Heart right ventricle (tissue), 16 donors: Measurements from ENCODE around the gene ARHGEF4. TPM values are rescaled to one million over a fixed set of nuclear protein-coding genes. Genes with fewer than 3 reads are reported as not detected.

Experiments used
- ATAC-seq, 8 donors: fragments of 200-7000 bp; cut with Tn5 transposase; one replicate each; pipeline ENCODE4 v1.9.1; 2020; ENCODE audit warnings: mild to moderate bottlenecking in 8 of 8, moderate library complexity in 8 of 8, moderate number of reproducible peaks in 1 of 8
- DNase-seq, 2 donors: peaks; one replicate each; pipeline ENCODE4 v3.0.0-alpha.2; 2020
- H3K27ac ChIP-seq, 10 donors: fragments of 200-600 bp; sonication (generic) in 2 of 10; one replicate each; pipeline versions ENCODE4 v1.5.0 to v1.8.0; 2020 to 2022; ENCODE audit warnings: mild to moderate bottlenecking in 3 of 10
- H3K27me3 ChIP-seq, 7 donors: fragments of 200-600 bp; one replicate each; pipeline ENCODE4 v1.8.0; 2021 to 2022; ENCODE audit warnings: mild to moderate bottlenecking in 2 of 7
- H3K36me3 ChIP-seq, 9 donors: fragments of 200-600 bp; sonication (generic) in 1 of 9; one replicate each; pipeline versions ENCODE4 v1.5.0 to v1.8.0; 2020 to 2022; ENCODE audit warnings: mild to moderate bottlenecking in 2 of 9
- H3K4me1 ChIP-seq, 9 donors: fragments of 200-600 bp; sonication (generic) in 1 of 9; one replicate each; pipeline versions ENCODE4 v1.5.0 to v1.8.0; 2020 to 2022; ENCODE audit warnings: mild to moderate bottlenecking in 4 of 9
- H3K4me3 ChIP-seq, 10 donors: fragments of 200-600 bp; sonication (generic) in 2 of 10; one replicate each; pipeline versions ENCODE4 v1.5.0 to v1.8.0; 2020 to 2022; ENCODE audit warnings: mild to moderate bottlenecking in 7 of 10, moderate library complexity in 2 of 10
- H3K9me3 ChIP-seq, 11 donors: fragments of 200-600 bp in 10 of 11; sonication (generic) in 2 of 11; one replicate each; pipeline versions ENCODE4 v1.5.0 to v1.8.0; 2013 to 2022; ENCODE audit warnings: mild to moderate bottlenecking in 2 of 11, control low read depth in 1 of 11, moderate library complexity in 1 of 11
- WGBS, 2 donors: extraction: QIAGEN DNeasy Blood & Tissue Kit; methylation state at CpG; one replicate each; pipeline ENCODE4 v1.1.7; 2013; ENCODE audit warnings: inconsistent platforms in 1 of 2; 5-methylcytosine and 5-hydroxymethylcytosine counted together
- intact Hi-C, 10 donors: fragments of 100-400 bp; cut with DNase I; formaldehyde crosslinking; loops; one replicate each; pipeline versions ENCODE4 v1.11.1 to v1.14.2; 2022
- polyA plus RNA-seq, 2 donors: library from polyadenylated mRNA; stranded (reverse); fragments of 200-250 nt; gene quantifications; one replicate each; pipeline ENCODE4 v1.2.3, GENCODE V29; 2013
- total RNA-seq, 10 donors: library from RNA; stranded (reverse); fragmentation: NEBNext Ultra II Directional in 3 of 10; extraction: Animal tissue kit (Norgen Biotek cat#: 25700) in 3 of 10; gene quantifications; one replicate each; pipeline versions ENCODE4 v1.2.1 to v1.2.4, GENCODE V29; 2021 to 2023
- TF ChIP-seq, protein P1 (sequence below), 9 donors: fragments of 200-600 bp; sonication (generic) in 2 of 9; IDR thresholded peaks; one replicate each; pipeline versions ENCODE4 v1.5.0 to v1.8.0; 2021 to 2022; ENCODE audit warnings: antibody characterized with exemption in 9 of 9, mild to moderate bottlenecking in 5 of 9, moderate library complexity in 1 of 9
- donor health status: Arrhythmogenic right ventricular cardiomyopathy.
- donor health status: ischemic (EF 13 %, LVEDD 7.1; RV severe dilation, severe dysfunction).
- donor health status: healthy with polysubstance abuse.
- donor health status: DM: no; HTN: yes; CAD: no.
- donor health status: DM: no; HTN: no; CAD: no.
- donor health status: ischemic (EF 25% LVEDD 6.9; RV normal size, moderate dysfunction).
- donor health status: ischemic (EF 25% LVEDD 5.7; RV mildly dilated, moderate dysfunction).
- donor health status: healthy.
- donor health status: DM: yes; HTN: yes; CAD: no.
- donor health status: Ischemic cardiomyopathy.
- donor health status: ischemic (EF 35%, LVEDD 5.7; RV mildly dilated, moderate dysfunction).
- donor health status: nonischemic (EF 11% LVEDD 7.7; RV severe dilation, severe dysfunction).
- donor health status: DM: yes; HTN: yes; CAD: no.
- donor health status: PGD.
- donor health status: ischemic (EF 29% LVEDD 5.4; RV normal size, mild dysfunction).
- donor health status: nonischemic (EF 23%, LVEDD 6.1; RV moderate dilation, normal function).

ARHGEF4 gene
- total and polyA plus RNA-seq, 12 donors, result 0.67 to 6.5 (median 3.4) TPM

DNA sequence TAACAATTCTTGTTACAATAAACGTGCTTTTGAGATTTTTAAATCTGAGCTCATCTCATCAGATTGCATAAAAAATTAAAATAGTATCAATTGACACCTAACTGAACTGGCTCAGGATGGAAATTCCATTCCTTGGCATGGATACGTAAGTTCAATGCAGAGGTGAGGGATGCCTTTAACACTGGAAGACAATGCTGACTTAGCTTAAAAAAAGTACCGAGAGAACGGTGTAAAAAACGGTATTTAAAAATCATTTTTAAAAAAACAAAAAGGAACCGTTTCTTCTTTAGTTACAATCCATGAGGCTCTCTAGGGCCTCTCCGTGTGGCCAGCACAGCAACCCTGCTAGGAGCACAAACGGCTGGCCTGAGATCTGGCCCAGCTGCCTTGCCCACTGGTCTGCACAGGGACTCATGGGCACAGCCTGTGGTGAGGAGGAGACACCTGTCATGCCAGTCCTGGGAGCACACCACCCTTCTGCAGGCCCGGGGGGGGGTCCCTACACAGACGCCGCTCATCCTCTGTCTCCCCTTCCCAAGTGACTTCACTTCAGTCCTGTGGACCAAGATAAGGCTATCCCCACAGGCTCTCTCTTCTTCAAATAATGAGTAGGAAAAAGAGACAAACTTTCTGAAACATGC is 211.3 kb downstream of the ARHGEF4 start:
- Histone ChIP-seq H3K9me3 (no peaks in the 10 kb centered on the region), H3K4me3 (no peak overlapping the region), H3K27ac (no peak overlapping the region), H3K4me1 (peaks cover 0 to 14% (median 0%) of the 10 kb centered on the region in 9 donors), H3K27me3 (no peaks in the 10 kb centered on the region), H3K36me3 (peaks cover 0 to 72% (median 41%) of the 10 kb centered on the region in 9 donors)
- ATAC-seq (peak in 1 of 8 donors; percentile 3), DNase-seq (no peak)
- intact Hi-C loops, result loop anchor here in 1 of 10 donors (10.0 kb wide), 1 partner anchor 87 kb away; no protein-coding TSS in a partner anchor
- TF ChIP-seq, protein P1, sequence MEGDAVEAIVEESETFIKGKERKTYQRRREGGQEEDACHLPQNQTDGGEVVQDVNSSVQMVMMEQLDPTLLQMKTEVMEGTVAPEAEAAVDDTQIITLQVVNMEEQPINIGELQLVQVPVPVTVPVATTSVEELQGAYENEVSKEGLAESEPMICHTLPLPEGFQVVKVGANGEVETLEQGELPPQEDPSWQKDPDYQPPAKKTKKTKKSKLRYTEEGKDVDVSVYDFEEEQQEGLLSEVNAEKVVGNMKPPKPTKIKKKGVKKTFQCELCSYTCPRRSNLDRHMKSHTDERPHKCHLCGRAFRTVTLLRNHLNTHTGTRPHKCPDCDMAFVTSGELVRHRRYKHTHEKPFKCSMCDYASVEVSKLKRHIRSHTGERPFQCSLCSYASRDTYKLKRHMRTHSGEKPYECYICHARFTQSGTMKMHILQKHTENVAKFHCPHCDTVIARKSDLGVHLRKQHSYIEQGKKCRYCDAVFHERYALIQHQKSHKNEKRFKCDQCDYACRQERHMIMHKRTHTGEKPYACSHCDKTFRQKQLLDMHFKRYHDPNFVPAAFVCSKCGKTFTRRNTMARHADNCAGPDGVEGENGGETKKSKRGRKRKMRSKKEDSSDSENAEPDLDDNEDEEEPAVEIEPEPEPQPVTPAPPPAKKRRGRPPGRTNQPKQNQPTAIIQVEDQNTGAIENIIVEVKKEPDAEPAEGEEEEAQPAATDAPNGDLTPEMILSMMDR (IDR thresholded peaks at IDR 0.05), result no peak
- WGBS, 2 donors, result 87 to 88% methylated on average over 11 of the region's 11 CpGs

DNA sequence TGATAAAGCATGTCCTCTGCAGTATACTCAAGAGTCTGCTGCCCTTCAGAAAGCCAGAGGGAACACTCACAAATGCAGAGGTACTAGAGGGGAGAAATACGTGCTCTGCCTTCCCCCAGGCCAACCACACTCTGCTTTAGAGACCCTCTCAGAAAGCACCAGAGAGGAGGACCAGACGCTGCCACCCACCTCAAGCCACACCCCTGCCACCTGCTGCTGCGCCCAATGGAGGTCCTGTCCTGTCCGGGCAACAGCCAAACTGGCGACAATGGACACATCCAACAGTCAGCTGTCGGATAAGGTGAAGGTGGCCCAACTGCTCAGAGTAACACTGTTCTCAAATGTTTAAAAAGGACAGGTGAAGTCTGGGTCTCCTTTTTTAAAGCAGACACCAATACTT is 211.9 kb downstream of the ARHGEF4 start:
- peaks cover 0 to 14% (median 0%) of the 10 kb centered on the region in 9 donors for H3K4me1 ChIP-seq
- intact Hi-C loops, result loop anchor here in 1 of 10 donors (10.0 kb wide), 1 partner anchor 86 kb away; no protein-coding TSS in a partner anchor
- H3K27ac ChIP-seq, result no peak overlapping the region
- H3K4me3 ChIP-seq, result no peak overlapping the region
- no peaks in the 10 kb centered on the region for H3K27me3 ChIP-seq
- DNase-seq (no peak), ATAC-seq (no peak)
- TF ChIP-seq, protein P1 (IDR thresholded peaks at IDR 0.05), result no peak
- H3K9me3 ChIP-seq, result no peaks in the 10 kb centered on the region
- 91 to 93% methylated on average over 6 of the region's 6 CpGs for WGBS, 2 donors
- peaks cover 0 to 78% (median 47%) of the 10 kb centered on the region in 9 donors for H3K36me3 ChIP-seq

DNA sequence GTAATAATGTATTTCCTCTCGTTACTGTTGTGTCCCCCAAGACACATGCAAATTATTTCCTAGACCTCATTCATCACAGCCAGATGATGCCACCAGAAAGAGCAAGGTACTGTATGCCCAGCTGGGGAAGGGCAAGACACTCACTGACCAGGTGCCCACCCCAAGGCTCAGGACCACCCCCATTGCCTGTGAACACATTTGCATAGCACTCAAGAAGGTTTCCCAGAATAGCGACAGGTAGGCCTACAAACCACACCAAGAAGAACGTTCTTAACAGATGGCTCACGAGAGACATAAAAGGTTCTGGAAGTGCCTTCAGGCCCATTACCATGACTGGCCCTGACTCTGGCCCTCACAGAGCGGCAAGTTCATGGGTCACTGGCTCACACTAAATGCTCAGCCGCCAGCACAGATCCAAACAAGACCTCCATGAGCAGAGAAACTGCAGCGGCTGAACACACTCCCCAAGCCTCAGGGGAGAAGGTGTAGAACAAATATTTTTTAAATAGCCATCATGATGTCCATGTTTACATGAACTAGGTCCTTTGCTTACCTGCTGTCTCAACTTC is 212.5 kb downstream of the ARHGEF4 start:
- Histone ChIP-seq H3K27me3 (no peaks in the 10 kb centered on the region), H3K4me1 (peaks cover 0 to 14% (median 0%) of the 10 kb centered on the region in 9 donors), H3K36me3 (peaks cover 0 to 84% (median 50%) of the 10 kb centered on the region in 9 donors), H3K9me3 (no peaks in the 10 kb centered on the region), H3K4me3 (no peak overlapping the region), H3K27ac (no peak overlapping the region)
- WGBS, 2 donors, result 85 to 90% methylated on average over 7 of the region's 7 CpGs
- ATAC-seq (no peak), DNase-seq (no peak)
- intact Hi-C loops, result loop anchor here in 1 of 10 donors (10.0 kb wide), 1 partner anchor 86 kb away; no protein-coding TSS in a partner anchor
- TF ChIP-seq, protein P1 (IDR thresholded peaks at IDR 0.05), result no peak

DNA sequence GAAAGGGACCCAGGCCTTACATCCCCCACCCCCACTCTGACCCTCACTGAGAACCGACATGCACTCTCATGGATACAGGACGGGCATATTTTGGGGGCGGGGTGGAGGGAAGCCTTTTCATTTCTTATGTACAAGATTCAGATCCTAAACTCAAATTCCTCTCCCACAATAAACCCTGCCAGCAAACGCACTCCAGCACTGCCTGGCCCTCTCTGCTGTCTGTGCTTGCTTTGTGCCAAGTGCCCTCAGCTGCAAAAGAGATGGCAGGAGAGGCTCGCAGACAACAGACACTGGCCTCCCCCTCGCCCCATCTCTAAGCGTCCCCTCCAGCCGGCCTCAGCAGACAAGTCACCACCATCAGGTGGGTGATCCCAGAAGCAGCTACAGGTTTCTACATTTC is 214.2 kb downstream of the ARHGEF4 start:
- ATAC-seq, result no peak
- 89 to 91% methylated on average over 8 of the region's 8 CpGs for WGBS, 2 donors
- H3K9me3 ChIP-seq, result no peaks in the 10 kb centered on the region
- peaks cover 0 to 100% (median 50%) of the 10 kb centered on the region in 9 donors for H3K36me3 ChIP-seq
- H3K27me3 ChIP-seq, result no peaks in the 10 kb centered on the region
- H3K27ac ChIP-seq, result no peak overlapping the region
- peaks cover 0 to 22% (median 4%) of the 10 kb centered on the region in 9 donors for H3K4me1 ChIP-seq
- TF ChIP-seq, protein P1 (IDR thresholded peaks at IDR 0.05), result no peak
- intact Hi-C loops, result no loop called here
- no peak overlapping the region for H3K4me3 ChIP-seq
- no peak for DNase-seq
